CD4-positive, CD25-positive, alpha-beta regulatory T cell (primary cell): ENCODE data around the gene RSPH10B2. TPM values are rescaled to one million over a fixed set of nuclear protein-coding genes. Genes with fewer than 3 reads are reported as not detected.
"Not testable (repeated sequence)": the region's sequence is repeated elsewhere in the genome, so short reads cannot be mapped to it uniquely, and the experiment has no call there.

ENCODE experiments used
- ATAC-seq, 2 donors: fragments of 150-1000 bp; cut with Tn5 transposase; one replicate each; pipeline ENCODE4 v1.10.0; 2021; ENCODE audit warnings: low read depth in 2 of 2, moderate number of reproducible peaks in 2 of 2, moderate library complexity in 1 of 2
- DNase-seq, 3 donors: peaks; one replicate each; pipeline versions ENCODE4 v3.0.0 to v3.0.0-alpha.2; 2012 to 2022; ENCODE audit warnings: mixed read lengths in 1 of 3
- H3K27ac ChIP-seq: one replicate; pipeline ENCODE4 v1.7.0; 2013; ENCODE audit warnings: mild to moderate bottlenecking, low read length; ENCODE audit not compliant: insufficient read depth, poor library complexity, severe bottlenecking
- H3K27me3 ChIP-seq: one replicate; pipeline ENCODE4 v1.7.0; 2013; ENCODE audit warnings: low read length; ENCODE audit not compliant: control insufficient read depth, insufficient read depth
- H3K36me3 ChIP-seq: one replicate; pipeline ENCODE4 v1.7.0; 2013; ENCODE audit warnings: mild to moderate bottlenecking, low read length, moderate library complexity; ENCODE audit not compliant: control insufficient read depth, insufficient read depth
- H3K4me1 ChIP-seq: 2 replicates; pipeline ENCODE4 v1.7.0; 2013; ENCODE audit warnings: mild to moderate bottlenecking, low read length; ENCODE audit not compliant: insufficient read depth, control insufficient read depth, poor library complexity, severe bottlenecking
- H3K4me3 ChIP-seq: one replicate; pipeline ENCODE4 v1.7.0; 2013; ENCODE audit warnings: low read depth, mild to moderate bottlenecking, low read length, moderate library complexity
- H3K9me3 ChIP-seq, 2 experiments: 1 replicate in 1 of 2; 2 replicates in 1 of 2; pipeline ENCODE4 v1.7.0; 2013; ENCODE audit warnings: low read length in 2 of 2, mild to moderate bottlenecking in 1 of 2, moderate library complexity in 1 of 2; ENCODE audit not compliant: control insufficient read depth in 2 of 2
- H3K27ac Mint-ChIP-seq, 3 donors: one replicate each; pipeline ENCODE4 v1.8.0; 2020 to 2022; ENCODE audit warnings: mild to moderate bottlenecking in 3 of 3, mixed read lengths in 3 of 3, moderate library complexity in 2 of 3
- H3K27me3 Mint-ChIP-seq: one replicate; pipeline ENCODE4 v1.8.0; 2022; ENCODE audit warnings: mild to moderate bottlenecking, mixed read lengths
- H3K36me3 Mint-ChIP-seq: one replicate; pipeline ENCODE4 v1.8.0; 2020; ENCODE audit warnings: mixed read lengths
- H3K4me1 Mint-ChIP-seq, 4 donors: one replicate each; pipeline ENCODE4 v1.8.0; 2020 to 2022; ENCODE audit warnings: mixed read lengths in 4 of 4, mild to moderate bottlenecking in 1 of 4
- H3K4me3 Mint-ChIP-seq, 4 donors: one replicate each; pipeline ENCODE4 v1.8.0; 2020 to 2022; ENCODE audit warnings: mild to moderate bottlenecking in 4 of 4, mixed read lengths in 4 of 4, moderate library complexity in 3 of 4
- H3K9me3 Mint-ChIP-seq, 7 donors: one replicate each; pipeline ENCODE4 v1.8.0; 2020 to 2022; ENCODE audit warnings: mixed read lengths in 7 of 7, mild to moderate bottlenecking in 3 of 7, moderate library complexity in 2 of 7
- polyA plus RNA-seq, 4 donors: library from polyadenylated mRNA; unstranded; fragments of 300-500 nt; fragmentation: Illumina TruSeq; gene quantifications; one replicate each; pipeline ENCODE4 v1.2.3, GENCODE V29; 2021
- total RNA-seq: library from RNA; stranded (reverse); gene quantifications from one replicate; pipeline ENCODE4 v1.2.3, GENCODE V29; 2022

The RSPH10B2 gene
- total and polyA plus RNA-seq, 5 donors from 2014 or later = 0.39 TPM; not detected in 4

GRCh38 chr7:6831018-6831725 is 77.3 kb downstream of the RSPH10B2 start:
- Mint-ChIP-seq H3K27me3 (peaks cover 38% of the 10 kb centered on the region), H3K36me3 (no peaks in the 10 kb centered on the region)

GRCh38 chr7:6833636-6834035 is 79.7 kb downstream of the RSPH10B2 start:
- H3K27ac ChIP-seq = no peak overlapping the region
- no peak for ATAC-seq
- Mint-ChIP-seq H3K27me3 (peaks cover 40% of the 10 kb centered on the region), H3K4me1 (no peaks in the 10 kb centered on the region), H3K4me3 (no peak overlapping the region), H3K9me3 (peaks cover 0 to 3% (median 0%) of the 10 kb centered on the region in 7 donors), H3K36me3 (peaks cover 4% of the 10 kb centered on the region), H3K27ac (no peak overlapping the region)
- peaks cover 11% of the 10 kb centered on the region for H3K27me3 ChIP-seq
- H3K4me3 ChIP-seq = no peak overlapping the region
- H3K9me3 ChIP-seq = no peaks in the 10 kb centered on the region
- no peak for DNase-seq
- H3K4me1 ChIP-seq = no peaks in the 10 kb centered on the region
- no peaks in the 10 kb centered on the region for H3K36me3 ChIP-seq

More at GRCh38 chr7:6831018-6831725, 77.3 kb downstream of the RSPH10B2 start:
- no peaks in the 10 kb centered on the region for H3K4me1 ChIP-seq
- H3K36me3 ChIP-seq = no peaks in the 10 kb centered on the region
- no peaks in the 10 kb centered on the region for H3K9me3 ChIP-seq
- ATAC-seq (no peak), DNase-seq (no peak)
- H3K27me3 ChIP-seq = peaks cover 11% of the 10 kb centered on the region
- H3K4me3 Mint-ChIP-seq = no peak overlapping the region
- H3K27ac ChIP-seq = no peak overlapping the region
- no peak overlapping the region for H3K4me3 ChIP-seq
- no peak overlapping the region for H3K27ac Mint-ChIP-seq
- H3K4me1 Mint-ChIP-seq = peaks cover 0 to 4% (median 1%) of the 10 kb centered on the region in 4 donors
- H3K9me3 Mint-ChIP-seq = peaks cover 0 to 1% (median 0%) of the 10 kb centered on the region in 7 donors

GRCh38 chr7:6835521-6835920 is 81.6 kb downstream of the RSPH10B2 start:
- not testable (repeated sequence) for H3K4me1 ChIP-seq, H3K4me1 Mint-ChIP-seq, H3K27ac Mint-ChIP-seq

GRCh38 chr7:6837081-6837480 is 83.2 kb downstream of the RSPH10B2 start:
- H3K36me3 Mint-ChIP-seq, H3K27ac ChIP-seq, H3K4me1 ChIP-seq, H3K27ac Mint-ChIP-seq, H3K36me3 ChIP-seq, H3K27me3 ChIP-seq, DNase-seq, ATAC-seq, H3K4me3 ChIP-seq, H3K9me3 Mint-ChIP-seq, H3K9me3 ChIP-seq, H3K4me1 Mint-ChIP-seq, H3K4me3 Mint-ChIP-seq: not testable (repeated sequence)
- H3K27me3 Mint-ChIP-seq = peaks cover 24% of the 10 kb centered on the region

More at GRCh38 chr7:6835521-6835920, 81.6 kb downstream of the RSPH10B2 start:
- H3K9me3 ChIP-seq, H3K27me3 ChIP-seq, DNase-seq, H3K9me3 Mint-ChIP-seq, H3K4me3 ChIP-seq, H3K36me3 ChIP-seq, ATAC-seq, H3K27ac ChIP-seq, H3K4me3 Mint-ChIP-seq, H3K36me3 Mint-ChIP-seq: not testable (repeated sequence)
- peaks cover 33% of the 10 kb centered on the region for H3K27me3 Mint-ChIP-seq

GRCh38 chr7:6842278-6842921 is 88.5 kb downstream of the RSPH10B2 start:
- not testable (repeated sequence) for H3K4me3 Mint-ChIP-seq, H3K36me3 ChIP-seq, H3K9me3 Mint-ChIP-seq, H3K4me1 ChIP-seq, DNase-seq, H3K27me3 ChIP-seq, H3K36me3 Mint-ChIP-seq, H3K4me3 ChIP-seq, H3K27ac Mint-ChIP-seq, ATAC-seq, H3K4me1 Mint-ChIP-seq, H3K27ac ChIP-seq, H3K9me3 ChIP-seq
- H3K27me3 Mint-ChIP-seq = peaks cover 17% of the 10 kb centered on the region

GRCh38 chr7:6843092-6843491 is 89.2 kb downstream of the RSPH10B2 start:
- DNase-seq, H3K36me3 ChIP-seq, H3K4me3 Mint-ChIP-seq, H3K27me3 ChIP-seq, H3K27ac ChIP-seq, H3K4me1 ChIP-seq, ATAC-seq, H3K4me3 ChIP-seq, H3K4me1 Mint-ChIP-seq, H3K36me3 Mint-ChIP-seq, H3K9me3 ChIP-seq, H3K9me3 Mint-ChIP-seq, H3K27ac Mint-ChIP-seq: not testable (repeated sequence)
- peaks cover 22% of the 10 kb centered on the region for H3K27me3 Mint-ChIP-seq

- H3K27ac Mint-ChIP-seq, H3K27ac ChIP-seq, H3K9me3 Mint-ChIP-seq, H3K9me3 ChIP-seq, H3K36me3 Mint-ChIP-seq, H3K27me3 ChIP-seq, H3K4me3 Mint-ChIP-seq, H3K36me3 ChIP-seq, H3K4me1 Mint-ChIP-seq, ATAC-seq, H3K4me1 ChIP-seq, DNase-seq, H3K4me3 ChIP-seq: not testable (repeated sequence)
- peaks cover 18% of the 10 kb centered on the region for H3K27me3 Mint-ChIP-seq
These were observed 89.8 kb downstream of the RSPH10B2 start for GRCh38 chr7:6843654-6844053.

GRCh38 chr7:6845971-6846449 is 92.1 kb downstream of the RSPH10B2 start:
- not testable (repeated sequence) for H3K9me3 Mint-ChIP-seq, H3K9me3 ChIP-seq, DNase-seq, H3K27me3 ChIP-seq, H3K36me3 ChIP-seq, H3K27ac Mint-ChIP-seq, H3K4me3 Mint-ChIP-seq, H3K36me3 Mint-ChIP-seq, ATAC-seq, H3K4me1 ChIP-seq, H3K4me3 ChIP-seq, H3K4me1 Mint-ChIP-seq, H3K27ac ChIP-seq
- peaks cover 18% of the 10 kb centered on the region for H3K27me3 Mint-ChIP-seq
